CD4-positive, alpha-beta T cell treated with Interleukin-12 subunit alpha and Interleukin-12 subunit beta, for 1 hour (primary cell): ENCODE results near the gene TNN.

ENCODE experiments used
- DNase-seq: peaks from one replicate; pipeline ENCODE4 v3.0.0-alpha.2; 2020

The TNN gene

GRCh38 chr1:175179837-175180590, 112.4 kb downstream of the TNN start:
- no peak for DNase-seq

- no peak for DNase-seq
Measured at GRCh38 chr1:175182201-175182746, 114.6 kb downstream of the TNN start.

GRCh38 chr1:175183586-175183985, 116.0 kb downstream of the TNN start:
- DNase-seq = no peak

GRCh38 chr1:175185903-175186302, 118.3 kb downstream of the TNN start:
- DNase-seq = no peak

- no peak for DNase-seq
Measured at GRCh38 chr1:175186433-175187160, 119.0 kb downstream of the TNN start.

- peak; percentile 66 for DNase-seq
Measured at GRCh38 chr1:175188936-175189335, 121.3 kb downstream of the TNN start.

- peak; percentile 45 for DNase-seq
Measured at GRCh38 chr1:175191659-175192058, 124.0 kb downstream of the TNN start.

GRCh38 chr1:175192111-175192629, 124.5 kb downstream of the TNN start:
- DNase-seq = peak; percentile 20

- peak; percentile 64 for DNase-seq
Measured at GRCh38 chr1:175192630-175193526, 125.2 kb downstream of the TNN start, which contains the start of gene KIAA0040. Gene KIAA0040 (minus strand): TSS chr1:175192776. CDS start chr1:175161013, 31,763 bp downstream.

- DNase-seq = no peak
Measured at GRCh38 chr1:175193527-175193910, 125.9 kb downstream of the TNN start.

GRCh38 chr1:175195281-175195680, 127.6 kb downstream of the TNN start:
- DNase-seq = no peak

GRCh38 chr1:175195798-175196197, 128.2 kb downstream of the TNN start:
- DNase-seq = no peak

- no peak for DNase-seq
Measured at GRCh38 chr1:175197531-175197930, 129.9 kb downstream of the TNN start.
